ENCODE data around the gene ACADVL.

Gene ACADVL

DNA sequence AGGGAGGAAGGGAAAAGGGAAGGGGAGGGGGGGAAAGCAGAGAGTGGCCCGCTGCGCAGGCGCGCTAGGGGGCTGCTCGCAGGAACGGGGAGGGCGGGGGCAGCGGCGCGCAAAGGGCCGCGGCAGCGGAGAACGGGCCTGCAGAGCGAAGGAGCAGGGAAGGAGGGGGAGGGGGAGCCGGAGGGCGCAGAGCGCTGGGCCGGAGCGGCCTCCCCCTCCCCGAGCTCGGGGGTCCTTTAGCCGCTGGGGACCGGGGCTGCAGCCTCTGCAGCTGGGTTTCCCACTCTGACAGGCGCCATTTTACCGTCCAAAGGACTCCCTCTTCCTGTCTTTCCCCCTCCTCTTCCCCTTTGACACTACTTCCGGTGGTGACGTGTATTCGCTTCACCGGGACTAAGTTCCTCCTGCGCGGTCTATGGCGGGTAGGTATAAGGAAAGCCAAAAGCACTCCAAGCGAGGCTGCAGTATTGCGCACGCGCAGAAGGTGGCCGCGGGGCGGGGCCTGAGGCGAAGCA lies 32.0 kb downstream of the ACADVL start, which contains the start of gene CTDNEP1:
Gene CTDNEP1, minus strand, starts transcription at position 74 of the 515 bp plus-strand sequence. CDS start 438 bp downstream, outside the sequence.
- DNase-seq (ENCODE audit: low read depth) = peak; percentile 100

GRCh38 chr17:7252176-7253043 lies 32.7 kb downstream of the ACADVL start, which contains the start of gene ELP5:
Gene ELP5, plus strand, starts transcription at chr17:7252215. Its CDS starts 336 bp downstream, at chr17:7252551.
- DNase-seq (ENCODE audit: low read depth) = peak; percentile 96

DNA sequence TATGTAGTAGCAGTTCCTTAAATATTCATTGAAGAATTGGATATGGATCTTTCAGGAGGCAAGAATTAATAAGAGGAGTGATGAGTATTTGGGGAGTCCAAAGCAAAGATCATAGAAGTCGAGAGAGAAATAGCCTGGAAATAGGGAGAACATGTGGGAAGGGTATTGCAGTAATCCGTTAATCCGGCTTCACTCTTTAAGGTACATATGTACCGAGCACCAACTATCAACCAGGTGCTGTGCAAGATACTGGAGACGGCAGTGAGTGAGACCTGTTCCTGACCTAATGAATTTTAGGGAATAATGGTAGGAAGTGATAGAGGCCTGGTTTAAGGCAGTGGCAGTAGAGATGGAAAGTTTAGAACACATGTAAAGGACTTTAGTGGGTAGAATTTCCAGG lies 33.3 kb downstream of the ACADVL start:
- DNase-seq (ENCODE audit: low read depth) = no peak

DNA sequence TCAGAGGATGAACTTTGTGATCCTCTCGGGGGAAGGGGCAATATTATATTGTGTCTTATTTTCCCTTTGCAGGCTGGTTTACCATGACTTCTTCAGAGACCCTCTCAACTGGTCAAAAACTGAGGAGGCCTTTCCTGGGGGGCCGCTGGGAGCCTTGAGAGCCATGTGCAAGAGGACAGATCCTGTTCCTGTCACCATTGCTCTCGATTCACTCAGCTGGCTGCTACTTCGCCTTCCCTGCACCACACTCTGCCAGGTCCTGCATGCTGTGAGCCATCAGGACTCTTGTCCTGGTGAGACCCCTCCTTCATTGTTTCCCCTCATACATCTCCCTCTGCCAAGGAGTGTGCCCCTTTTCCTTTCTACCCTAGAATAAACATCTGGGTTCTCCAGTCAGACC lies 34.8 kb downstream of the ACADVL start:
- DNase-seq (ENCODE audit: low read depth) = no peak

GRCh38 chr17:7256766-7257456 lies 37.2 kb downstream of the ACADVL start:
- no peak for DNase-seq (ENCODE audit: low read depth)

GRCh38 chr17:7258731-7259554 lies 39.2 kb downstream of the ACADVL start:
- DNase-seq (ENCODE audit: low read depth) = peak; percentile 49

GRCh38 chr17:7259555-7259889 lies 39.8 kb downstream of the ACADVL start:
- no peak for DNase-seq (ENCODE audit: low read depth)

DNA sequence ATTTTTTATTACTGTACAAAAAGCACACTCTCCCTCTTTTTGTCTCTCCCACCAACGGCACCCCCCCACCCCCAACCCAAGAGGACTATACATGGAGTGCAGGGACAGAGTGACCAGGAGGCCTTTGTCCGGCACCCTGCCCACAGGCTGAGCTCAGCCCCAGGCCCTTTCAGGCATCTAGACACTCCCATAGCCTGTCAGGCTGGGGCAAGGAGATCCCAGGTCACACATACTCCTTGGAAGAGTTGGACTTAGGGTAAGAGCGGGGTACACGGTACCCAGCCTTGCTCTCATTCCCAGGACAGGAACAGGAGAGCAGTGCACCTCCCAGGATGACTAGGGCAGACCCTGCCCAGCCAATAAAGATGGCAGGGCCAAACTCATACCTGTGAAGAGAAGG lies 40.4 kb downstream of the ACADVL start:
- DNase-seq (ENCODE audit: low read depth) = no peak

DNA sequence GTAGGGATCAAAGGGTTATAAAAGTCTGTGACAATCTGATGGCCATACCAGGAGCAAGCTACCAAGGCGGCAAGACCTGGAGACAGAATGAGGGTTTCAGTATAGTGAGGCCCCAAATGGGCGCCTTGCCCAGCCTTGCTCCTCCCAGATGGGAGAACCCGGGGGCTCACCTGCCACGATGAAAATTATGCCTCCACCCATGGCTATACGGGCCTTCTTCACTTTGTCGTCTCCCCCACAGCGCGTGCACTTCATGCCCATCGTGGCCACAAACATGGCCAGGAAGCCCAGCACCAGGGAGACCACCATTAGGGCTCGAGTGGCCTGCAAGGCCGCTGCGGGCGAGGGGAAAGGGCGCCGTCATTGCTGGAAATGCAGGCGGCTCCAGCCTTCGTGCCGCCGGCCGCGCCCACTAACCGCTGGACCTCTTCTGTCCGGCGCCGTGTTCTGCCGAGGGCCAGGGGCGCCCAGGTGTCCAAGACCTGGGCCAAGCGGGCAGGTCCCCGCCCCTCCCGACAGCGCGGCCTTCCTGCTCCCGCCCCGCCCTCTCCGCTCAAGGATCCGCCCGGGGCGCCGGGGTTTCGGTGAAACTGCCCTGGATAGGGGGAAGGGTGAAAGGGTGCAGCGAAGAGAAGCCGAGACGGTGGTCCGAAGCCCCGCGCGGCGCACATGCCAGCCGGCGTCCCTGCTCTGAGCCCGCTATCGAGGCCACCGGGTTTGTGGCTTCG lies 41.1 kb downstream of the ACADVL start:
- no peak for DNase-seq (ENCODE audit: low read depth)

GRCh38 chr17:7261379-7262191 lies 41.8 kb downstream of the ACADVL start:
- DNase-seq (ENCODE audit: low read depth) = no peak

DNA sequence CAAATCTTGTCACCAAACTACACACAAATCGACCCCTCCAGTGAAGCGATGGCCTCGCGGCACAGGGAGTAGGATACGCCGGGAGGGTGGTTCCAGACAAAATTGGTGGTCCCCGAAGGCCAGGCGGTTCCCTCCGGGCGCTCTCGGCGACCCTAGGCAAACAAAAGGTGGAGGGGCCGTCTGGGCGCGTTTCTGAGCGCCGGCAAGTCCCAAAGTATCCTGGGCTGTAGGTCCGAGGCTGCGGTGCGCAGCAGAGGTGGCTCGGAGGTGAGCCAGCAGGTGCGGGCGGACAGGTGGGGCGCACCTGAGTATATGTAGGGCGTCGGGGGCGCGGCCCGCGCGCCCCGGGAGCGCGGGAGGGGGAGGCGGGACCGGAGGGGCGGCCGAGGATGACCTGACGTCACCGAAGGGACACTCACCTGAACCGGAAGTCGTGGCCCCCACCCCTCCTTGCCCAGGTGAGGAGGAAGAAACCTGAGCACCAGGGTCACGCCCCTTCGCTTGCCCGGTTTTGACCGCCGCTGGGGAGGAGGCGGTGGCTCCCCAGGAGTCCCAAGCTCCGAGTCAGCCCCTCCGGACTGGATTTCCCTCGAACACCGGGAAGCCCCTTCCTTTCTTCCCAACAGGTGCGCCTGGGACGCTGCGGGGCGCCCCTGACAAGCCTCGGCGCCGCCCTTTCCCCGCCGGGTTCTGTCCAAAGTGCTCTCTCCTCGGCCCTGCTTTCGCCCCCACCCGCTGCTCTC lies 42.6 kb downstream of the ACADVL start, which contains the start of gene CLDN7:
Gene CLDN7, minus strand, starts transcription at position 287 of the 743 bp plus-strand sequence. CDS start 435 bp downstream, outside the sequence.
- no peak for DNase-seq (ENCODE audit: low read depth)

DNA sequence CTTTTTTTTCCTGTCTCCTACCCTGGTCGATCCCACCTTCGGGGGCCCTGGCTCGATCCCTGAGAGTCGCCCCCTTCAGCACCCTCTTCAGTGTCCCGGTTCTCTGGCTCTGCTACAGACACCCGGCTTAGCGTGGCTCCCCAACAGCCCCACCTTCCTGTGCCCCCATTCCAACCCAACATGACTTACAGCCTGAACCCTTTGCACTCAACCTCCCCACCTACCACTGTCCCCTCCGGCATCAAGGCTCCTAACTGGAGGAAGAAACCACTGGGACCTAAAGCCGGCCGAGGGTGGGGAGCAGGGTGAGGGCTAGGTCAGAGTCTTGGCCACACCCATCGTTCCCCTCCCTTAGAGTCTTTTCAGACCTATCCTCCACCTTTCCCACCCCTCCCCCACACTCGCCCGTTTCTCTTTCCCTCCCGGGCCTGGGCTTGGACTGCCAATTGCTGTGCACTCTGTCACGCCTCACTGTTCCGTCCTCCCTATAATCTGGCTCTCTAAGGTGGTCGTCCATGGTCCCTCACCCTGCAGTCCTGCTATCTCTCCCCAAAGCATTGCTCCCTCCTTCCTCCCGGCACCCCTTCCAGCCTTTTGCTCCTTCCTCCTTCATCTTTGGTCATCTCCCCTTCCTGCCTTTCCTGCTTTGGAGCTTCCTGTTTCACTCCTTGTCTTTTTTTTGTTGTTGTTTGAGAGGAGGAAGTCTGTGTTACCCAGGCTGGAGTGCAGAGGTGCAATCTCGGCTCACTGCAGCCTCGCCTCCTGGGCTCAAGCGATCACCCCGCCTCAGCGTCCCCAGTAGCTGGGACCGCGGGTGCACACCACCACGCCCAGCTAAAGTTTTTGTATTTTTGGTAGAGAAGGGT lies 43.4 kb downstream of the ACADVL start:
- DNase-seq (ENCODE audit: low read depth) = no peak

DNA sequence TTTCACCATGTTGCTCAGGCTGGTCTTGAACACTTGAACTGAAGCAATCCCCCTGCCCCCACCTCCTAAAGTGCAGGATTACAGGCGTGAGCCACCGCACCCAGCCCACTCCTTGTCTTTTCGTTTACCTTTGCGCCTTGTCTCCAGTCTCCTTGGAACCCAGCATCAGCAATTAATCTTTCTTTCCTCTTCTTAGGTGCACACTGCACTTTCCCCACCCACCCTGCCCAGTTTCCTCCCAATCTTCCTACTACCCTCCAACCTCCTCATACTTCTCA lies 44.0 kb downstream of the ACADVL start:
- no peak for DNase-seq (ENCODE audit: low read depth)

DNA sequence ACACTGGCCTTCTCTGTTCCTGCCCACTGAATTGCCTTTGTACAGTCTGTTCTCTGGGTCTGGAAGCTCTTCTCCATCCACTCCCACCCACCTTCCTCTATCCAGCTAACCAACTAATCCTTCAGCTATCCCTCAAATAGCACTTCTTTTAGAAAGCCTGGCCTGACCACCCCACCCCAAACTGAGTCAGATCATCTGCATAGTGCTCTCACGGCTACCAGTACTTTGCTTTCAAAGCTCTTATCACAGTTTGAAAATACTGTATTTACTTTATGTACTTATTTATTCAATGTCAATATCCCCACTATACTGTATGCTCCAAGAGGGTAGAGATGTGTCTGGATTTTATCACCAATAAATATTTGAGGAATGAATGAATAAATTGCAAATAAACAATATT lies 47.0 kb downstream of the ACADVL start:
- peak; percentile 39 for DNase-seq (ENCODE audit: low read depth)

All from EH (cell line).